HT-29 (cell line): ENCODE results near the gene COX7B2. TPM values are rescaled to one million over a fixed set of nuclear protein-coding genes. Genes with fewer than 3 reads are reported as not detected.

Experiments used
- DNase-seq: peaks from one replicate; pipeline ENCODE4 v3.0.0-alpha.2; 2015; ENCODE audit warnings: low spot score
- total RNA-seq: library from RNA; depleted of rRNA; stranded (reverse); fragments of >200 nt; shearing (Covaris generic); gene quantifications from 2 replicates; pipeline ENCODE4 v1.2.3, GENCODE V29; 2014; rRNA removed

Gene COX7B2
- total RNA-seq, 1 experiment from 2014 or later, result not detected

GRCh38 chr4:46717950-46718349, 191.1 kb downstream of the COX7B2 start:
- no peak for DNase-seq

GRCh38 chr4:46715468-46715867, 193.6 kb downstream of the COX7B2 start:
- no peak for DNase-seq

DNA sequence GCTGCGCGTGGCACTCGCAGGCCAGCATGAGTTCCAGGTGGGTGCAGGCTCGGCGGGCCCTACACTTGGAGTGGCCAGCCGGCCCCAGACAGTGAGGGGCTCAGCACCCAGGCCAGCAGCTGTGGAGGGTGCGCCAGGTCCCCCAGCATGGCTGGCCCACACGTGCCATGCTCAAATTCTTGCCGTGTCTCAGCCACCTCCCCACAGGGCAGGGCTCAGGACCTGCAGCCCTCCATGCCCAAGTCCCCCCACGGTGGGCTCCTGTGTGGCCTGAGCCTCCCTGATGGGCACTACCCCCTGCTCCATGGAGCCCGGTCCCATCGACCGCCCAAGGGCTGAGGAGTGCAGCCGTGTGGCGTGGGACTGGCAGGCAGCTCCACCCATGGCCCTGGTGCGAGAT, 210.2 kb downstream of the COX7B2 start:
- DNase-seq, result no peak

Other genes starting within 250 kb of the COX7B2 start
- not detected in 2 replicates for gene GABRA4, start 84.3 kb upstream of the COX7B2 start, total RNA-seq
- gene GABRB1, start 122.3 kb upstream of the COX7B2 start, total RNA-seq, result not detected in 2 replicates